HCT116 (cell line): ENCODE data around the gene ACCSL. TPM values are rescaled to one million over a fixed set of nuclear protein-coding genes. Genes with fewer than 3 reads are reported as not detected.

Source experiments
- ATAC-seq: fragments of 200-7000 bp; cut with Tn5 transposase; 2 replicates; pipeline ENCODE4 v1.9.1; 2020; ENCODE audit warnings: mild to moderate bottlenecking, moderate library complexity
- BruUV-seq: library from RNA; stranded (reverse); fragments of 400-500 nt; replicated peaks from 2 replicates; lab custom pipeline; 2021; lab: Mats Ljungman, UMichigan
- CTCF ChIA-PET: fragments of 300-600 bp; sonication (Branson Sonifier 250); formaldehyde crosslinking; loops from one replicate; lab custom pipeline; 2021; ENCODE audit warnings: antibody characterized with exemption; lab: Charles Lee
- POLR2A ChIA-PET: fragments of 300-600, 350-600 bp; sonication (Branson Sonifier 250); formaldehyde crosslinking; loops from one replicate; lab custom pipeline; 2021; ENCODE audit warnings: antibody characterized with exemption; lab: Charles Lee
- RAD21 ChIA-PET, 2 experiments: fragments of 300-600 bp; sonication (Branson Sonifier 250); formaldehyde crosslinking; loops; one replicate each; lab custom pipeline; 2023; ENCODE audit warnings: low total read pairs in 2 of 2; ENCODE audit not compliant: uncharacterized antibody in 2 of 2, unreplicated experiment in 2 of 2, low non-redundant PET in 1 of 2; lab: Charles Lee
- DNase-seq: peaks from one replicate; pipeline ENCODE4 v3.0.0-alpha.2; 2010; ENCODE audit warnings: low read depth, low spot score
- H2AFZ ChIP-seq: fragments of 200-600 bp; shearing (Covaris generic), sonication (generic); 2 replicates; pipeline ENCODE4 v1.6.1; 2017; ENCODE audit warnings: low read depth, mixed run types, mixed read lengths, antibody characterized with exemption, low read length; ENCODE audit not compliant: poor library complexity, severe bottlenecking
- H3K27ac ChIP-seq: 2 replicates; pipeline ENCODE4 v1.5.1; 2012; ENCODE audit warnings: low read depth, low read length
- H3K27me3 ChIP-seq: fragments of 200-600 bp; sonication (generic); 2 replicates; pipeline ENCODE4 v1.6.1; 2016; ENCODE audit warnings: mixed run types, low read length, mixed read lengths; ENCODE audit not compliant: insufficient read depth
- H3K36me3 ChIP-seq, 2 experiments: fragments of 200-500 bp in 1 of 2; fragments of 200-600 bp in 1 of 2; sonication (Bioruptor generic) in 1 of 2; sonication (generic) in 1 of 2; 2 replicates each; pipeline versions ENCODE4 v1.5.1 to v1.6.1; 2014 to 2016; ENCODE audit warnings: low read length in 2 of 2, inconsistent platforms in 1 of 2, mixed read lengths in 1 of 2, mixed run types in 1 of 2; ENCODE audit not compliant: insufficient read depth in 2 of 2, control insufficient read depth in 1 of 2
- H3K4me1 ChIP-seq, 2 experiments: fragments of 200-600 bp in 1 of 2; sonication (generic) in 1 of 2; 2 replicates each; pipeline versions ENCODE4 v1.5.1 to v1.6.1; 2012 to 2017; ENCODE audit warnings: low read length in 2 of 2, inconsistent platforms in 1 of 2, mild to moderate bottlenecking in 1 of 2, mixed read lengths in 1 of 2, mixed run types in 1 of 2, moderate library complexity in 1 of 2; ENCODE audit not compliant: insufficient read depth in 2 of 2, control insufficient read depth in 1 of 2
- H3K4me2 ChIP-seq: fragments of 200-600 bp; sonication (generic); 2 replicates; pipeline ENCODE4 v1.6.1; 2017; ENCODE audit warnings: mixed run types, low read length, mixed read lengths
- H3K4me3 ChIP-seq, 2 experiments: fragments of 200-600 bp in 1 of 2; sonication (generic) in 1 of 2; replicated peaks in 1 of 2; 2 replicates each; pipeline ENCODE4 v1.5.1; 2011 to 2016; ENCODE audit warnings: low read length in 2 of 2, control low read depth in 1 of 2, low read depth in 1 of 2, mild to moderate bottlenecking in 1 of 2, mixed read lengths in 1 of 2, mixed run types in 1 of 2
- H3K79me2 ChIP-seq: fragments of 200-600 bp; sonication (generic); 2 replicates; pipeline ENCODE4 v1.6.1; 2017; ENCODE audit warnings: mild to moderate bottlenecking, mixed run types, low read length, moderate library complexity, mixed read lengths; ENCODE audit not compliant: insufficient read depth
- H3K9ac ChIP-seq: fragments of 200-600 bp; sonication (generic); 2 replicates; pipeline ENCODE4 v1.6.1; 2016; ENCODE audit warnings: low read length, mixed read lengths
- H3K9me2 ChIP-seq: fragments of 200-600 bp; sonication (generic), shearing (Covaris generic); 2 replicates; pipeline ENCODE4 v1.6.1; 2017; ENCODE audit warnings: mixed run types, mild to moderate bottlenecking, moderate library complexity; ENCODE audit not compliant: insufficient read depth
- H3K9me3 ChIP-seq, 2 experiments: fragments of 200-500 bp in 1 of 2; fragments of 200-600 bp in 1 of 2; sonication (Bioruptor generic) in 1 of 2; sonication (generic) in 1 of 2; 2 replicates each; pipeline ENCODE4 v1.6.1; 2014 to 2017; ENCODE audit warnings: low read length in 2 of 2, mixed read lengths in 2 of 2, inconsistent platforms in 1 of 2, low read depth in 1 of 2, mild to moderate bottlenecking in 1 of 2, mixed run types in 1 of 2, moderate library complexity in 1 of 2; ENCODE audit not compliant: control insufficient read depth in 1 of 2, insufficient read depth in 1 of 2
- H4K20me1 ChIP-seq: fragments of 200-600 bp; sonication (generic), shearing (Covaris generic); 2 replicates; pipeline ENCODE4 v1.6.1; 2017; ENCODE audit warnings: mixed run types, mild to moderate bottlenecking, moderate library complexity; ENCODE audit not compliant: insufficient read depth
- ATF3 ChIP-seq: IDR thresholded peaks from 2 replicates; pipeline ENCODE4 v1.6.1; 2012
- CEBPB ChIP-seq: IDR thresholded peaks from 2 replicates; pipeline ENCODE4 v1.6.1; 2012; ENCODE audit warnings: low read depth
- ELF1 ChIP-seq: IDR thresholded peaks from 2 replicates; pipeline ENCODE4 v1.6.1; 2012; ENCODE audit warnings: low read depth, borderline replicate concordance
- JUND ChIP-seq: IDR thresholded peaks from 2 replicates; pipeline ENCODE4 v1.6.1; 2012
- POLR2A ChIP-seq: IDR thresholded peaks from 2 replicates; pipeline ENCODE4 v1.7.0; 2011; ENCODE audit warnings: borderline replicate concordance; ENCODE audit not compliant: insufficient read depth, insufficient read length; ENCODE audit errors: extremely low read depth
- POLR2AphosphoS5 ChIP-seq: IDR thresholded peaks from 2 replicates; pipeline ENCODE4 v1.6.1; 2011; ENCODE audit warnings: mild to moderate bottlenecking, low read depth, low read length, moderate library complexity
- SIN3A ChIP-seq: IDR thresholded peaks from 2 replicates; pipeline ENCODE4 v1.6.1; 2012; ENCODE audit warnings: low read depth
- TCF7L2 ChIP-seq: IDR thresholded peaks from 2 replicates; pipeline ENCODE4 v1.7.0; 2011; ENCODE audit warnings: borderline replicate concordance, inconsistent platforms; ENCODE audit not compliant: insufficient read depth, insufficient read length; ENCODE audit errors: extremely low read depth
- YY1 ChIP-seq: IDR thresholded peaks from 2 replicates; pipeline ENCODE4 v1.6.1; 2011; ENCODE audit warnings: low read length, low read depth, moderate library complexity, mild to moderate bottlenecking; ENCODE audit not compliant: insufficient replicate concordance; ENCODE audit errors: extremely low read depth
- ZFX ChIP-seq: fragments of 450-650 bp; IDR thresholded peaks from 2 replicates; pipeline ENCODE4 v1.6.1; 2017
- ZNF274 ChIP-seq: fragments of 200-500 bp; sonication (Bioruptor generic); IDR thresholded peaks from 2 replicates; pipeline ENCODE4 v1.6.1; 2014; ENCODE audit warnings: mild to moderate bottlenecking, low read depth, low read length, inconsistent platforms
- intact Hi-C: fragments of 100-400 bp; cut with micrococcal nuclease; formaldehyde crosslinking; loops from 2 replicates; pipeline ENCODE4 v1.10.0; 2022
- total RNA-seq: library from RNA; stranded (reverse); gene quantifications from one replicate; pipeline ENCODE4 v1.2.1, GENCODE V29; 2021; ENCODE audit not compliant: unreplicated experiment
- TF ChIP-seq, protein P1 (sequence below), 3 experiments: fragments of 200-600 bp in 1 of 3; sonication (generic) in 1 of 3; IDR thresholded peaks in 2 of 3; conservative IDR thresholded peaks in 1 of 3; 2 replicates each; pipeline ENCODE4 v1.5.1; 2012 to 2017; ENCODE audit warnings: low read depth in 2 of 3, low read length in 2 of 3, antibody characterized with exemption in 1 of 3, borderline replicate concordance in 1 of 3, control low read depth in 1 of 3, mild to moderate bottlenecking in 1 of 3, mixed read lengths in 1 of 3, mixed run types in 1 of 3, moderate library complexity in 1 of 3; ENCODE audit not compliant: insufficient read depth in 1 of 3
- TF ChIP-seq, protein P2 (sequence below): IDR thresholded peaks from 2 replicates; pipeline ENCODE4 v1.6.1; 2012
- TF ChIP-seq, protein P3 (sequence below): IDR thresholded peaks from 2 replicates; pipeline ENCODE4 v1.6.1; 2011; ENCODE audit warnings: mild to moderate bottlenecking, low read length, moderate library complexity; ENCODE audit not compliant: insufficient replicate concordance; ENCODE audit errors: extremely low read depth
- TF ChIP-seq, protein P4 (sequence below): IDR thresholded peaks from 2 replicates; pipeline ENCODE4 v1.6.1; 2012; ENCODE audit warnings: low read depth

The ACCSL gene
- total RNA-seq, 1 experiment from 2014 or later = not detected

- no peak for TF ChIP-seq SIN3A
- TF ChIP-seq, protein P1, sequence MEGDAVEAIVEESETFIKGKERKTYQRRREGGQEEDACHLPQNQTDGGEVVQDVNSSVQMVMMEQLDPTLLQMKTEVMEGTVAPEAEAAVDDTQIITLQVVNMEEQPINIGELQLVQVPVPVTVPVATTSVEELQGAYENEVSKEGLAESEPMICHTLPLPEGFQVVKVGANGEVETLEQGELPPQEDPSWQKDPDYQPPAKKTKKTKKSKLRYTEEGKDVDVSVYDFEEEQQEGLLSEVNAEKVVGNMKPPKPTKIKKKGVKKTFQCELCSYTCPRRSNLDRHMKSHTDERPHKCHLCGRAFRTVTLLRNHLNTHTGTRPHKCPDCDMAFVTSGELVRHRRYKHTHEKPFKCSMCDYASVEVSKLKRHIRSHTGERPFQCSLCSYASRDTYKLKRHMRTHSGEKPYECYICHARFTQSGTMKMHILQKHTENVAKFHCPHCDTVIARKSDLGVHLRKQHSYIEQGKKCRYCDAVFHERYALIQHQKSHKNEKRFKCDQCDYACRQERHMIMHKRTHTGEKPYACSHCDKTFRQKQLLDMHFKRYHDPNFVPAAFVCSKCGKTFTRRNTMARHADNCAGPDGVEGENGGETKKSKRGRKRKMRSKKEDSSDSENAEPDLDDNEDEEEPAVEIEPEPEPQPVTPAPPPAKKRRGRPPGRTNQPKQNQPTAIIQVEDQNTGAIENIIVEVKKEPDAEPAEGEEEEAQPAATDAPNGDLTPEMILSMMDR (IDR thresholded peaks at IDR 0.05 in 2 of 3, conservative IDR thresholded peaks at IDR 0.05 in 1 of 3; ENCODE audit: borderline replicate concordance in 1 of 3, insufficient read depth in 1 of 3, low read depth in 2 of 3, low read length in 2 of 3) = no peak
- TF ChIP-seq, protein P2, sequence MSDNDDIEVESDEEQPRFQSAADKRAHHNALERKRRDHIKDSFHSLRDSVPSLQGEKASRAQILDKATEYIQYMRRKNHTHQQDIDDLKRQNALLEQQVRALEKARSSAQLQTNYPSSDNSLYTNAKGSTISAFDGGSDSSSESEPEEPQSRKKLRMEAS = no peak
- no peak for TF ChIP-seq POLR2AphosphoS5
- TF ChIP-seq YY1 = no peak
- TF ChIP-seq JUND = no peak
Observed at GRCh38 chr11:44078794-44079193, 31.0 kb downstream of the ACCSL start (continued).

GRCh38 chr11:44079376-44079775 lies 31.6 kb downstream of the ACCSL start:
- no peak for ATAC-seq
- Histone ChIP-seq H3K4me2 (no peak overlapping the region), H3K9me2 (no peaks in the 10 kb centered on the region), H3K27ac (no peak overlapping the region), H3K36me3 (no peaks in the 10 kb centered on the region; a peak in 1 of 4 replicates), H3K79me2 (no peaks in the 10 kb centered on the region), H2AFZ (no peak overlapping the region), H3K27me3 (no peaks in the 10 kb centered on the region), H3K9ac (no peak overlapping the region), H4K20me1 (no peaks in the 10 kb centered on the region), H3K9me3 (no peaks in the 10 kb centered on the region), H3K4me3 (no peak overlapping the region), H3K4me1 (no peaks in the 10 kb centered on the region)
- ChIA-PET RAD21 (no interaction called here), CTCF (no interaction called here), POLR2A (no interaction called here)
- DNase-seq = no peak
- intact Hi-C loops = no loop called here
- no TSS peak for BruUV-seq
- TF ChIP-seq ZNF274 = no peak
- TF ChIP-seq, protein P3, sequence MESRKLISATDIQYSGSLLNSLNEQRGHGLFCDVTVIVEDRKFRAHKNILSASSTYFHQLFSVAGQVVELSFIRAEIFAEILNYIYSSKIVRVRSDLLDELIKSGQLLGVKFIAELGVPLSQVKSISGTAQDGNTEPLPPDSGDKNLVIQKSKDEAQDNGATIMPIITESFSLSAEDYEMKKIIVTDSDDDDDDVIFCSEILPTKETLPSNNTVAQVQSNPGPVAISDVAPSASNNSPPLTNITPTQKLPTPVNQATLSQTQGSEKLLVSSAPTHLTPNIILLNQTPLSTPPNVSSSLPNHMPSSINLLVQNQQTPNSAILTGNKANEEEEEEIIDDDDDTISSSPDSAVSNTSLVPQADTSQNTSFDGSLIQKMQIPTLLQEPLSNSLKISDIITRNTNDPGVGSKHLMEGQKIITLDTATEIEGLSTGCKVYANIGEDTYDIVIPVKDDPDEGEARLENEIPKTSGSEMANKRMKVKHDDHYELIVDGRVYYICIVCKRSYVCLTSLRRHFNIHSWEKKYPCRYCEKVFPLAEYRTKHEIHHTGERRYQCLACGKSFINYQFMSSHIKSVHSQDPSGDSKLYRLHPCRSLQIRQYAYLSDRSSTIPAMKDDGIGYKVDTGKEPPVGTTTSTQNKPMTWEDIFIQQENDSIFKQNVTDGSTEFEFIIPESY = no peak
- no peak for TF ChIP-seq ZFX
- no peak for TF ChIP-seq TCF7L2
- TF ChIP-seq ATF3 = no peak
- TF ChIP-seq, protein P2 = no peak
- TF ChIP-seq CEBPB = no peak
- TF ChIP-seq, protein P4, sequence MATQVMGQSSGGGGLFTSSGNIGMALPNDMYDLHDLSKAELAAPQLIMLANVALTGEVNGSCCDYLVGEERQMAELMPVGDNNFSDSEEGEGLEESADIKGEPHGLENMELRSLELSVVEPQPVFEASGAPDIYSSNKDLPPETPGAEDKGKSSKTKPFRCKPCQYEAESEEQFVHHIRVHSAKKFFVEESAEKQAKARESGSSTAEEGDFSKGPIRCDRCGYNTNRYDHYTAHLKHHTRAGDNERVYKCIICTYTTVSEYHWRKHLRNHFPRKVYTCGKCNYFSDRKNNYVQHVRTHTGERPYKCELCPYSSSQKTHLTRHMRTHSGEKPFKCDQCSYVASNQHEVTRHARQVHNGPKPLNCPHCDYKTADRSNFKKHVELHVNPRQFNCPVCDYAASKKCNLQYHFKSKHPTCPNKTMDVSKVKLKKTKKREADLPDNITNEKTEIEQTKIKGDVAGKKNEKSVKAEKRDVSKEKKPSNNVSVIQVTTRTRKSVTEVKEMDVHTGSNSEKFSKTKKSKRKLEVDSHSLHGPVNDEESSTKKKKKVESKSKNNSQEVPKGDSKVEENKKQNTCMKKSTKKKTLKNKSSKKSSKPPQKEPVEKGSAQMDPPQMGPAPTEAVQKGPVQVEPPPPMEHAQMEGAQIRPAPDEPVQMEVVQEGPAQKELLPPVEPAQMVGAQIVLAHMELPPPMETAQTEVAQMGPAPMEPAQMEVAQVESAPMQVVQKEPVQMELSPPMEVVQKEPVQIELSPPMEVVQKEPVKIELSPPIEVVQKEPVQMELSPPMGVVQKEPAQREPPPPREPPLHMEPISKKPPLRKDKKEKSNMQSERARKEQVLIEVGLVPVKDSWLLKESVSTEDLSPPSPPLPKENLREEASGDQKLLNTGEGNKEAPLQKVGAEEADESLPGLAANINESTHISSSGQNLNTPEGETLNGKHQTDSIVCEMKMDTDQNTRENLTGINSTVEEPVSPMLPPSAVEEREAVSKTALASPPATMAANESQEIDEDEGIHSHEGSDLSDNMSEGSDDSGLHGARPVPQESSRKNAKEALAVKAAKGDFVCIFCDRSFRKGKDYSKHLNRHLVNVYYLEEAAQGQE = no peak
- no peak for TF ChIP-seq ELF1
- no peak for TF ChIP-seq POLR2A
